HFFc6 (cell line): ENCODE results near the gene EPO. TPM values are rescaled to one million over a fixed set of nuclear protein-coding genes. Genes with fewer than 3 reads are reported as not detected.

Experiments used
- DNase-seq: peaks from one replicate; pipeline ENCODE4 v3.0.0-alpha.2; 2018
- H3K27ac Mint-ChIP-seq: 2 replicates; pipeline ENCODE4 v1.8.0; 2020; ENCODE audit warnings: mild to moderate bottlenecking, mixed read lengths
- H3K27me3 Mint-ChIP-seq: 2 replicates; pipeline ENCODE4 v1.8.0; 2021; ENCODE audit warnings: mild to moderate bottlenecking, moderate library complexity, mixed read lengths; ENCODE audit not compliant: insufficient read depth
- H3K36me3 Mint-ChIP-seq: 2 replicates; pipeline ENCODE4 v1.8.0; 2021; ENCODE audit warnings: low read depth, mixed read lengths
- H3K4me1 Mint-ChIP-seq: 2 replicates; pipeline ENCODE4 v1.8.0; 2020; ENCODE audit warnings: low read depth, mixed read lengths
- H3K4me3 Mint-ChIP-seq: 2 replicates; pipeline ENCODE4 v1.8.0; 2020; ENCODE audit warnings: mild to moderate bottlenecking, moderate library complexity, mixed read lengths
- H3K9me3 Mint-ChIP-seq: 2 replicates; pipeline ENCODE4 v1.8.0; 2020; ENCODE audit warnings: mild to moderate bottlenecking, mixed read lengths
- total RNA-seq, 6 experiments: library from RNA; stranded (reverse); fragmentation: NEBNext Ultra II Directional; extraction: Animal tissue kit (Norgen Biotek cat#: 25700); gene quantifications; 2 replicates in 1 of 6; 3 replicates in 5 of 6; pipeline ENCODE4 v1.2.3, GENCODE V29; 2021
- TF ChIP-seq, protein P1 (sequence below): fragments of 200-600 bp; sonication (generic); IDR thresholded peaks from 2 replicates; pipeline ENCODE4 v1.5.0; 2021; ENCODE audit warnings: antibody characterized with exemption, mild to moderate bottlenecking

Gene EPO
- total RNA-seq, 6 experiments from 2014 or later, result not detected

DNA sequence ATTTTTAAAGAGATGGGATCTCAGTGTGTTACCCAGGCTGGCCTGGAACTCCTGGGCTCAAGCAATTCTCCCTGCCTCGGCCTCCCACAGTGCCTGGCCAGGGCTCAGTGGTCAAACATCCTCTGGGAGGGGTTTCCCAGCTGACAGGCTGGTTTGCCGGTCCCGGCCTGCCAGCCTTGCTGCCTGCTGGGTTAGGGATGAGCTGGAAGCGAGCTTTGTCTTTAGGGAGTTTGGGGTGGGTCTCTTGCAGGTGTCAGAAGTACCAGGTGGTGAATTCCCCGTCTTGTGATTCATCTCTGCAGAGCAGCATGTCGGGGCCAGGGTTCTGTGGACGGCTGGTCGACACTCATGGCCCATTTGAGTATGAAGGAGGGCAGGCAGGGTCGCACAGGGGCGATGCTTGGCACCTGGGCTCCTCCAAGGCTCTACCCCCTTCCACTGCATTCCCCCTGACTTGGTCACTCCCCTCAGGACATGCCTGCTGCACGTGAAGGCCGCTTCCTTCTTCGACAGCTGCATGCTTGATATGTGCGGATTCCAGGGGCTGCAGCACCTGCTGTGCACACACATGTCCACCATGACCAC lies 43.4 kb downstream of the EPO start:
- Mint-ChIP-seq H3K4me3 (no peak overlapping the region), H3K9me3 (no peaks in the 10 kb centered on the region), H3K4me1 (no peaks in the 10 kb centered on the region), H3K27ac (no peak overlapping the region), H3K36me3 (no peaks in the 10 kb centered on the region), H3K27me3 (peaks cover 51% of the 10 kb centered on the region)
- DNase-seq, result no peak
- TF ChIP-seq, protein P1, sequence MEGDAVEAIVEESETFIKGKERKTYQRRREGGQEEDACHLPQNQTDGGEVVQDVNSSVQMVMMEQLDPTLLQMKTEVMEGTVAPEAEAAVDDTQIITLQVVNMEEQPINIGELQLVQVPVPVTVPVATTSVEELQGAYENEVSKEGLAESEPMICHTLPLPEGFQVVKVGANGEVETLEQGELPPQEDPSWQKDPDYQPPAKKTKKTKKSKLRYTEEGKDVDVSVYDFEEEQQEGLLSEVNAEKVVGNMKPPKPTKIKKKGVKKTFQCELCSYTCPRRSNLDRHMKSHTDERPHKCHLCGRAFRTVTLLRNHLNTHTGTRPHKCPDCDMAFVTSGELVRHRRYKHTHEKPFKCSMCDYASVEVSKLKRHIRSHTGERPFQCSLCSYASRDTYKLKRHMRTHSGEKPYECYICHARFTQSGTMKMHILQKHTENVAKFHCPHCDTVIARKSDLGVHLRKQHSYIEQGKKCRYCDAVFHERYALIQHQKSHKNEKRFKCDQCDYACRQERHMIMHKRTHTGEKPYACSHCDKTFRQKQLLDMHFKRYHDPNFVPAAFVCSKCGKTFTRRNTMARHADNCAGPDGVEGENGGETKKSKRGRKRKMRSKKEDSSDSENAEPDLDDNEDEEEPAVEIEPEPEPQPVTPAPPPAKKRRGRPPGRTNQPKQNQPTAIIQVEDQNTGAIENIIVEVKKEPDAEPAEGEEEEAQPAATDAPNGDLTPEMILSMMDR, result no peak

DNA sequence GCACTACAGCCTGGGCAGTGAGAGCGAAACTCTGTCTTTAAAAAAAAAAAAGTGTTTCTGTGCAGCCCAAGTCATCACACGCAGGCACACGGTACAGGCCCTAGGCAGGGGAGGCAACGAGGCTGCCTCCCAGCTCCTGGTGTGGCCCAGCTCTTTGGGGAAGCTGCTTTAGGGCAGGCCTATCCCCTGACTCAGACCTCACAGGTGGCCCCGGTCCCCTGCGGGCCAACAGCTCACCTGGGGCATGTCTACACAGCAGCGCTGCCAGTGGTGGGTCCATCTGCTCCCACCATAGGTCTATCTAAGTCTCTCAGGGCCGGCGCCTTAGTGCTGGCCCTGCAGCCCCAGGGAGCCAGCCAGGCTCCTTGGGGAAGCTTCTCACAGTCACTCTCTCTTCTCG lies 44.6 kb downstream of the EPO start:
- Mint-ChIP-seq H3K4me3 (no peak overlapping the region), H3K27me3 (peaks cover 60% of the 10 kb centered on the region), H3K9me3 (no peaks in the 10 kb centered on the region; the same call in 1 of the 2 replicates), H3K27ac (no peak overlapping the region), H3K4me1 (no peaks in the 10 kb centered on the region), H3K36me3 (no peaks in the 10 kb centered on the region)
- DNase-seq, result no peak
- TF ChIP-seq, protein P1, result no peak

DNA sequence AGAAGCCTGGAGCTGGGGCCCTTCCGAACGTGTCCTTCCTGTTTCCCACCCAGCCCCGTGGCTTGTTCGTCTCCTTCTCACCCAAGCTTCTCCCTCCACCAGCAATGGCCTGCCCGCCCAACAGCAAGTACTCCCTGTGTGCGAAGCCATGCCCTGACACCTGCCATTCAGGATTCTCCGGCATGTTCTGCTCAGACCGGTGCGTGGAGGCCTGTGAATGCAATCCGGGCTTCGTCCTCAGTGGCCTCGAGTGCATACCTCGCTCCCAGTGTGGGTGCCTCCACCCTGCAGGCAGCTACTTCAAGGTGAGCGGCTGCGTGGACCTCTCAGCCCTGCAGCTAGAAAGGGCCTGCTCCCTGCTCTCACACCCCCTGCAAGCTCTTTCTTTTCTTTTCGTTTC lies 45.0 kb downstream of the EPO start:
- H3K4me3 Mint-ChIP-seq, result no peak overlapping the region

DNA sequence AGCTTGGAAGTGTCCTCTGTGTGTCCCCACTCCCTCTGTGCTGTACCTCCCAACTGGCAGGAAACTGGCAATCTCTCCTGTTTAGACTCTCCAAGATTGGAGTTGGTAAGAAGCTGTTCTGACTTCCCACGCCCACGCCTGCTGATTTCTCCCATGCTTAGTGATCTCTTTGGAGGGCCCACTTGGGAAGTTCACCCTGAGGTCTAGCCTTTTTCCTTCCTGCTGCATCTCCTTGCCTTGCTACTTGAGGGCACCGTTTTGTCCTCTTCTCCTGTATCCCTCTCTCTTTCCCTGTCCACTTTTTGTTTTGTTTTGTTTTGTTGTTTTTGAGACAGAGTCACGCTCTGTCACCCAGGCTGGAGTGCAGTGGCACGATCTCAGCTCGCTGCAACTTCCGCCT lies 48.5 kb downstream of the EPO start:
- DNase-seq, result no peak
- Mint-ChIP-seq H3K4me3 (no peak overlapping the region), H3K27ac (no peak overlapping the region), H3K27me3 (peaks cover 55% of the 10 kb centered on the region), H3K36me3 (no peaks in the 10 kb centered on the region), H3K9me3 (no peaks in the 10 kb centered on the region; the same call in 1 of the 2 replicates), H3K4me1 (no peaks in the 10 kb centered on the region)
- TF ChIP-seq, protein P1, result no peak

More for the DNA sequence above, 45.0 kb downstream of the EPO start:
- H3K9me3 Mint-ChIP-seq, result no peaks in the 10 kb centered on the region; the same call in 1 of the 2 replicates
- no peak for DNase-seq
- peaks cover 59% of the 10 kb centered on the region for H3K27me3 Mint-ChIP-seq
- H3K27ac Mint-ChIP-seq, result no peak overlapping the region
- H3K4me1 Mint-ChIP-seq, result no peaks in the 10 kb centered on the region
- TF ChIP-seq, protein P1, result no peak
- H3K36me3 Mint-ChIP-seq, result no peaks in the 10 kb centered on the region

Other genes starting within 250 kb of the EPO start
- gene TSC22D4, start 241.3 kb upstream of the EPO start, total RNA-seq, result 10 to 100 TPM; 50.6 to 54.5 (median 51.7) TPM
- gene NYAP1, start 236.5 kb upstream of the EPO start, total RNA-seq, result under 1 TPM; 0.50 to 0.99 (median 0.86) TPM
- gene AGFG2, start 181.3 kb upstream of the EPO start, total RNA-seq, result 10 to 100 TPM; 14.4 to 21.4 (median 18.9) TPM
- under 1 TPM in 3 of 6 experiments, not detected in 3; 0.40 to 0.87 (median 0.55) TPM for gene SAP25, start 146.6 kb upstream of the EPO start, total RNA-seq
- 10 to 100 TPM; 34.7 to 40.6 (median 38.5) TPM for gene LRCH4, start 134.3 kb upstream of the EPO start, total RNA-seq
- gene FBXO24, start 134.1 kb upstream of the EPO start, total RNA-seq, result under 1 TPM; 0.20 to 0.47 (median 0.28) TPM
- 100 to 1,000 TPM; 291 to 396 (median 388) TPM for gene PCOLCE, start 118.1 kb upstream of the EPO start, total RNA-seq
- gene MOSPD3, start 107.9 kb upstream of the EPO start, total RNA-seq, result 10 to 100 TPM; 14.6 to 19.0 (median 17.4) TPM
- gene TFR2, start 78.9 kb upstream of the EPO start, total RNA-seq, result 1 to 10 TPM in 1 of 6 experiments, under 1 TPM in 3, not detected in 2; 0.16 to 1.1 (median 0.27) TPM
- not detected for gene ACTL6B, start 64.0 kb upstream of the EPO start, total RNA-seq
- gene GNB2, start 46.7 kb upstream of the EPO start, total RNA-seq, result 100 to 1,000 TPM; 301 to 369 (median 322) TPM
- gene GIGYF1, start 26.2 kb upstream of the EPO start, total RNA-seq, result 10 to 100 TPM; 17.7 to 21.8 (median 19.2) TPM
- 10 to 100 TPM; 30.2 to 42.2 (median 34.4) TPM for gene POP7, start 14.3 kb upstream of the EPO start, total RNA-seq
- gene ZAN, start 13.1 kb downstream of the EPO start, total RNA-seq, result not detected
- 1 to 10 TPM; 3.8 to 10.0 (median 4.6) TPM for gene EPHB4, start 107.1 kb downstream of the EPO start, total RNA-seq
- gene SLC12A9, start 132.2 kb downstream of the EPO start, total RNA-seq, result 10 to 100 TPM; 19.3 to 26.2 (median 21.7) TPM
- 100 to 1,000 TPM; 125 to 148 (median 140) TPM for gene TRIP6, start 146.9 kb downstream of the EPO start, total RNA-seq
- 100 to 1,000 TPM; 111 to 154 (median 133) TPM for gene SRRT, start 154.6 kb downstream of the EPO start, total RNA-seq
- gene UFSP1, start 169.2 kb downstream of the EPO start, total RNA-seq, result 1 to 10 TPM; 3.2 to 3.6 (median 3.5) TPM
- gene ACHE, start 175.4 kb downstream of the EPO start, total RNA-seq, result under 1 TPM in 1 of 6 experiments, not detected in 5; 0.31 TPM
- not detected for gene MUC3A, start 229.1 kb downstream of the EPO start, total RNA-seq
- 1 to 10 TPM in 5 of 6 experiments, under 1 TPM in 1; 0.91 to 2.3 (median 1.6) TPM for gene MUC12, start 249.1 kb downstream of the EPO start, total RNA-seq